Mesodermal cell (in vitro differentiated cells): ENCODE results near the gene PSTPIP1. TPM values are rescaled to one million over a fixed set of nuclear protein-coding genes. Genes with fewer than 3 reads are reported as not detected.

Source experiments
- H3K27ac ChIP-seq: 2 replicates; pipeline ENCODE4 v1.7.0; 2013; ENCODE audit warnings: mild to moderate bottlenecking, low read depth, low read length, moderate library complexity; ENCODE audit not compliant: severe bottlenecking
- H3K36me3 ChIP-seq: 2 replicates; pipeline ENCODE4 v1.7.1; 2013; ENCODE audit warnings: mild to moderate bottlenecking, low read length, moderate library complexity; ENCODE audit not compliant: control insufficient read depth, insufficient read depth
- H3K4me1 ChIP-seq: one replicate; pipeline ENCODE4 v1.7.1; 2013; ENCODE audit warnings: mild to moderate bottlenecking, low read length; ENCODE audit not compliant: insufficient read depth, control insufficient read depth, poor library complexity, severe bottlenecking
- H3K4me3 ChIP-seq: 2 replicates; pipeline ENCODE4 v1.7.0; 2013; ENCODE audit warnings: low read length, control low read depth, mild to moderate bottlenecking; ENCODE audit not compliant: insufficient read depth, poor library complexity, severe bottlenecking; ENCODE audit errors: extremely low read depth
- H3K9me3 ChIP-seq: 2 replicates; pipeline ENCODE4 v1.7.1; 2013; ENCODE audit warnings: mild to moderate bottlenecking, low read length, moderate library complexity; ENCODE audit not compliant: control insufficient read depth
- WGBS, 2 experiments: methylation state at CpG; one replicate each; pipeline ENCODE4 v1.1.5; 2013; ENCODE audit warnings: missing lambda C conversion rate in 2 of 2; ENCODE audit not compliant: insufficient coverage in 2 of 2; 5-methylcytosine and 5-hydroxymethylcytosine counted together
- polyA plus RNA-seq, 2 experiments: library from polyadenylated mRNA; stranded (reverse); fragments of 50-300 nt; gene quantifications; one replicate each; pipeline ENCODE4 v1.2.3, GENCODE V29; 2013

PSTPIP1 gene
- polyA plus RNA-seq (2013, experiment 1 of 2): not detected
- 0.51 TPM for polyA plus RNA-seq (2013, experiment 2 of 2)

GRCh38 chr15:76994971-76995945, at the start of gene PSTPIP1:
Gene PSTPIP1 (plus strand): TSS chr15:76995126. CDS start chr15:76995574, 448 bp downstream.
- H3K4me3 ChIP-seq: no peak within 1 kb of the TSS
- H3K36me3 ChIP-seq: no peaks in the 10 kb centered on the region
- WGBS, 2 experiments: 81 to 91% methylated on average over 11 to 21 of the region's 28 CpGs
- peaks cover 22% of the 10 kb centered on the region for H3K4me1 ChIP-seq
- no peaks in the 10 kb centered on the region for H3K9me3 ChIP-seq
- no peak within 1 kb of the TSS for H3K27ac ChIP-seq

GRCh38 chr15:76945494-76946093, 49.3 kb upstream of the PSTPIP1 start:
- H3K4me1 ChIP-seq: no peaks in the 10 kb centered on the region
- WGBS, 2 experiments: 92 to 100% methylated on average over 1 of the region's 2 CpGs
- H3K4me3 ChIP-seq: no peak overlapping the region
- no peak overlapping the region for H3K27ac ChIP-seq
- no peaks in the 10 kb centered on the region for H3K9me3 ChIP-seq
- H3K36me3 ChIP-seq: peaks cover 56% of the 10 kb centered on the region

- WGBS, 2 experiments: 100% methylated on average over 1 of the region's 3 CpGs
- H3K36me3 ChIP-seq: peaks cover 60% of the 10 kb centered on the region
Measured at GRCh38 chr15:76947454-76947853, 47.5 kb upstream of the PSTPIP1 start.

GRCh38 chr15:76951220-76951619, 43.7 kb upstream of the PSTPIP1 start:
- Histone ChIP-seq H3K36me3 (peaks cover 29% of the 10 kb centered on the region), H3K27ac (no peak overlapping the region), H3K4me3 (no peak overlapping the region), H3K9me3 (no peaks in the 10 kb centered on the region), H3K4me1 (no peaks in the 10 kb centered on the region)
- no CpG with 5 or more reads among the region's 1 CpG for WGBS, 2 experiments

More at GRCh38 chr15:76947454-76947853, 47.5 kb upstream of the PSTPIP1 start:
- no peak overlapping the region for H3K4me3 ChIP-seq
- H3K9me3 ChIP-seq: no peaks in the 10 kb centered on the region
- H3K4me1 ChIP-seq: no peaks in the 10 kb centered on the region
- no peak overlapping the region for H3K27ac ChIP-seq

GRCh38 chr15:76953913-76954312, 41.0 kb upstream of the PSTPIP1 start:
- no CpG with 5 or more reads among the region's 3 CpGs for WGBS, 2 experiments
- Histone ChIP-seq H3K4me1 (no peaks in the 10 kb centered on the region), H3K4me3 (no peak overlapping the region), H3K27ac (no peak overlapping the region), H3K36me3 (peaks cover 8% of the 10 kb centered on the region), H3K9me3 (no peaks in the 10 kb centered on the region)

GRCh38 chr15:76954744-76955143, 40.2 kb upstream of the PSTPIP1 start:
- Histone ChIP-seq H3K27ac (no peak overlapping the region), H3K9me3 (no peaks in the 10 kb centered on the region), H3K4me3 (no peak overlapping the region), H3K4me1 (no peaks in the 10 kb centered on the region), H3K36me3 (peaks cover 6% of the 10 kb centered on the region)
- WGBS, 2 experiments: 100% methylated on average over 1 of the region's 2 CpGs; no CpG with 5 or more reads in 1 of the 2 experiments

GRCh38 chr15:76961268-76962011, 33.5 kb upstream of the PSTPIP1 start:
- peaks cover 15% of the 10 kb centered on the region for H3K4me1 ChIP-seq
- H3K9me3 ChIP-seq: no peaks in the 10 kb centered on the region
- no peak overlapping the region for H3K4me3 ChIP-seq
- H3K27ac ChIP-seq: no peak overlapping the region
- no peaks in the 10 kb centered on the region for H3K36me3 ChIP-seq
- WGBS, 2 experiments: 64 to 77% methylated on average over 2 to 4 of the region's 6 CpGs

GRCh38 chr15:76962337-76963013, 32.5 kb upstream of the PSTPIP1 start:
- 91% methylated on average over 7 to 8 of the region's 9 CpGs for WGBS, 2 experiments
- H3K27ac ChIP-seq: no peak overlapping the region
- no peaks in the 10 kb centered on the region for H3K9me3 ChIP-seq
- H3K4me3 ChIP-seq: no peak overlapping the region
- no peaks in the 10 kb centered on the region for H3K36me3 ChIP-seq
- peaks cover 23% of the 10 kb centered on the region for H3K4me1 ChIP-seq

GRCh38 chr15:76963596-76963995, 31.3 kb upstream of the PSTPIP1 start:
- H3K27ac ChIP-seq: no peak overlapping the region
- no peaks in the 10 kb centered on the region for H3K36me3 ChIP-seq
- peaks cover 31% of the 10 kb centered on the region for H3K4me1 ChIP-seq
- WGBS, 2 experiments: 68 to 80% methylated on average over 9 of the region's 9 CpGs
- no peak overlapping the region for H3K4me3 ChIP-seq
- H3K9me3 ChIP-seq: no peaks in the 10 kb centered on the region

- Histone ChIP-seq H3K9me3 (no peaks in the 10 kb centered on the region), H3K4me1 (peaks cover 31% of the 10 kb centered on the region), H3K27ac (no peak overlapping the region), H3K36me3 (no peaks in the 10 kb centered on the region), H3K4me3 (no peak overlapping the region)
- WGBS, 2 experiments: 60 to 75% methylated on average over 2 to 4 of the region's 5 CpGs
Measured at GRCh38 chr15:76964157-76964556, 30.8 kb upstream of the PSTPIP1 start.
